Glutamatergic neuron (in vitro differentiated cells): ENCODE data around the gene KCNK15. TPM values are rescaled to one million over a fixed set of nuclear protein-coding genes. Genes with fewer than 3 reads are reported as not detected.
"Not testable (repeated sequence)": the region's sequence is repeated elsewhere in the genome, so short reads cannot be mapped to it uniquely, and the experiment has no call there.

Source experiments
- DNase-seq: peaks from one replicate; pipeline ENCODE4 v3.0.0; 2022
- H3K27ac Mint-ChIP-seq: one replicate; pipeline ENCODE4 v1.8.0; 2020; ENCODE audit warnings: mild to moderate bottlenecking, mixed read lengths, inconsistent platforms; ENCODE audit not compliant: unreplicated experiment
- H3K27me3 Mint-ChIP-seq: one replicate; pipeline ENCODE4 v1.8.0; 2020; ENCODE audit warnings: mild to moderate bottlenecking, moderate library complexity, mixed read lengths, inconsistent platforms; ENCODE audit not compliant: unreplicated experiment
- H3K36me3 Mint-ChIP-seq: one replicate; pipeline ENCODE4 v1.8.0; 2020; ENCODE audit warnings: mild to moderate bottlenecking, mixed read lengths, inconsistent platforms; ENCODE audit not compliant: unreplicated experiment
- H3K4me1 Mint-ChIP-seq: one replicate; pipeline ENCODE4 v1.8.0; 2020; ENCODE audit warnings: mild to moderate bottlenecking, low read depth, mixed read lengths, inconsistent platforms; ENCODE audit not compliant: unreplicated experiment
- H3K4me3 Mint-ChIP-seq: one replicate; pipeline ENCODE4 v1.8.0; 2020; ENCODE audit warnings: mild to moderate bottlenecking, mixed read lengths, inconsistent platforms; ENCODE audit not compliant: unreplicated experiment
- H3K9me3 Mint-ChIP-seq: one replicate; pipeline ENCODE4 v1.8.0; 2020; ENCODE audit warnings: mild to moderate bottlenecking, moderate library complexity, mixed read lengths, inconsistent platforms; ENCODE audit not compliant: unreplicated experiment
- total RNA-seq: library from RNA; stranded (reverse); fragmentation: NEBNext Ultra II Directional; extraction: Animal tissue kit (Norgen Biotek cat#: 25700); gene quantifications from one replicate; pipeline ENCODE4 v1.2.1, GENCODE V29; 2021; ENCODE audit not compliant: unreplicated experiment
- TF ChIP-seq, protein P1 (sequence below): fragments of 200-600 bp; sonication (generic); IDR thresholded peaks from one replicate; pipeline ENCODE4 v1.5.0; 2021; ENCODE audit not compliant: partially characterized antibody, unreplicated experiment

Gene KCNK15
- total RNA-seq, 1 donor from 2014 or later: 0.22 TPM

DNA sequence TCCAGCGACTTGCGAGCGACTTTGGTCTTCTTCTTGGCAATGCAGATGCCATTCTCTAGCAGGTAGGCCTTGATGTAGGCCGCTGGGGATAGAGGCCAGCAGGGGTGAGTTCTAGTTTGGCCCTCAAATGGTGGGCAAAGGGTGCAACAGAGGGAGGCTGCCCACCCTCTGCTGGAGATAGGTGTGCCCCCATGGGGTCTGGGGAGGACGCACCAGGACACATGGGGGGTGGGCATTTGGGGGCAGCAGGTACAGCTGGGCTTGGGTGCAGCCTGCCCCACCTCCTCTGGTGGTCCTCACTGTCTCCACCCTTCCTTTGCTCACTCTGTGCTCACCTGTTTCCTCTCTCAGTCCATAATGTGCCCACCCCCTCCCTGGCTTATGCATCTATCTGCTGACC lies 11.3 kb downstream of the KCNK15 start:
- Mint-ChIP-seq H3K4me1 (peaks cover 9% of the 10 kb centered on the region), H3K27ac (no peak overlapping the region), H3K9me3 (peaks cover 2% of the 10 kb centered on the region), H3K27me3 (peaks cover 8% of the 10 kb centered on the region), H3K4me3 (no peak overlapping the region), H3K36me3 (no peaks in the 10 kb centered on the region)
- TF ChIP-seq, protein P1, sequence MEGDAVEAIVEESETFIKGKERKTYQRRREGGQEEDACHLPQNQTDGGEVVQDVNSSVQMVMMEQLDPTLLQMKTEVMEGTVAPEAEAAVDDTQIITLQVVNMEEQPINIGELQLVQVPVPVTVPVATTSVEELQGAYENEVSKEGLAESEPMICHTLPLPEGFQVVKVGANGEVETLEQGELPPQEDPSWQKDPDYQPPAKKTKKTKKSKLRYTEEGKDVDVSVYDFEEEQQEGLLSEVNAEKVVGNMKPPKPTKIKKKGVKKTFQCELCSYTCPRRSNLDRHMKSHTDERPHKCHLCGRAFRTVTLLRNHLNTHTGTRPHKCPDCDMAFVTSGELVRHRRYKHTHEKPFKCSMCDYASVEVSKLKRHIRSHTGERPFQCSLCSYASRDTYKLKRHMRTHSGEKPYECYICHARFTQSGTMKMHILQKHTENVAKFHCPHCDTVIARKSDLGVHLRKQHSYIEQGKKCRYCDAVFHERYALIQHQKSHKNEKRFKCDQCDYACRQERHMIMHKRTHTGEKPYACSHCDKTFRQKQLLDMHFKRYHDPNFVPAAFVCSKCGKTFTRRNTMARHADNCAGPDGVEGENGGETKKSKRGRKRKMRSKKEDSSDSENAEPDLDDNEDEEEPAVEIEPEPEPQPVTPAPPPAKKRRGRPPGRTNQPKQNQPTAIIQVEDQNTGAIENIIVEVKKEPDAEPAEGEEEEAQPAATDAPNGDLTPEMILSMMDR: no peak
- DNase-seq: no peak

DNA sequence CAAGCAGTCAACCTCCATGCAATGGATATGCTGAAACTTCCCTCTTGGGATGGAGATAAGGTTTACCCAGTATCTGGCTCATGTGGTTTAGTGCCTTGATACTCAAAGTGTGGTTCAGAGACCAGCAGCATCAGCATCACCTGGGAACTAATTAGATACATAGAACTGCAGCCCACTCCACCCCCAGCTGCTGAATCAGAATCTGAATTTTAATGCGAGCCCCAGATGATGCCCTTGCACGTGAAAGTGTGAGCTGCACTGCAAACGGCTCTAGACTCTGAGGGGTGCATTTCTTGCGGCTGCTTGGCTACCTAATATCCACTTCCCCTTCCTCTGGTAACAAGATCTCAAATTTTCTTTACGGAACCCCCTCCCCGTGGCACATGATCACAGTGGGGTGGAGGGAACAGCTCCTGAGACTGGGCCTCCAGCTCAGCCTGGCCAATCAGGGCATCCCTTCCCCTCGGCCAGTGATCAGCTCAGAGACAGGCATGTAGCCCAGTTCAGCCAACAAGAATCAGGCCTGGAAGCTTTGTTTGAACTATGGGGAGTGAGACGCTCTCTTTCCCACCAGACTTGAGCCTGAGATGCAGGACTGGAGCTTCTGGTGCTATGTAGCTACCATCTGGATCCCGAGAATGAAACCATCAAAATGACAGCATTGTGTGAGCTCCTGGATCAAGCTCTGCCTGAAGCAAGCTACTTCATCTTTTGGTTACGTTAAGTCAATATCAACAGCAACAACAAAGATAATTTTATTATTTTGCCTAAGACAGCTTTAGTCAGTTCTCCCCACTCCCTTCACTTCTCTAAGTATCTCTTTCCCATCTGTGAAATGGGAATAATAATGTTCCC lies 12.8 kb downstream of the KCNK15 start:
- H3K27ac Mint-ChIP-seq: no peak overlapping the region
- peaks cover 13% of the 10 kb centered on the region for H3K4me1 Mint-ChIP-seq
- TF ChIP-seq, protein P1: no peak
- DNase-seq: no peak
- H3K36me3 Mint-ChIP-seq: no peaks in the 10 kb centered on the region
- H3K4me3 Mint-ChIP-seq: no peak overlapping the region
- peaks cover 8% of the 10 kb centered on the region for H3K27me3 Mint-ChIP-seq
- no peaks in the 10 kb centered on the region for H3K9me3 Mint-ChIP-seq

DNA sequence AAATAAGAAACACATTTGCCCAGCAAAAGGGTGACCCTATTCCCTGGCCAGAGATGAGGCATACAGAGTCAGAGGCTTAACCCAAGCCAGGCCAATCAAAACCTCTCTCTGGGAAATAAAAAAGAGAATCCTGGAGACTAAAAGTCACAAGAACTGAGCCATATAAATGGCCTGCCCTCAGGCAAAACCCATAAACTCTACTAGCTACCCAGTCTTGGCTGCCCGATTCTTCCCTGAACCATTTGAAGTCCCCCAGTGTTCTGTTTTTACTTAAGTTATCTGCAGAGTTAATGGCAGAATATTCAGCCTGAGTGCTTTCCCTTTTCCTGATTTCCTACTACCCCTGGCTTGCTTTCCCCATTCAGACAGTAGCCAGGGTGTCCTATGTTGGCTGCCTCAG lies 13.9 kb downstream of the KCNK15 start:
- peaks cover 11% of the 10 kb centered on the region for H3K4me1 Mint-ChIP-seq

DNA sequence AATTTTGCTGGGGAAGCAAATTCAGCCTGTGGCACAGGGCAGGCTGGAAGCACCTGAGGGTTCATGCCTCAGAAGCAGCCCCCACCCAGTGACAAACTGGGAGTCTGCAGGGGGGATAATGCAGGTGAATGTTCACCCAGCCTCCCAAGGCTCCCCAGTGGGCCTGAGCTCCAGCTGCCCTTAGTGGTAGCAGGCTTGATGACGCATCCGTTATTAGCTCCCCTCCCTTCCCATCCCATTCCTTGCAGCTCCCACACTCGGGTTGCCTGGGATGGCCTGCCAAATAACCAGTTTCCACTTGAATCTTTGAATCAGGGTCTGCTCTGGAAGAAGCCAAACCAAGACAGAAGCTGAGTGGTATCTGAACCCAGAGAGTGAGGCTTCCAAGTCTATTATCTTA lies 15.8 kb downstream of the KCNK15 start:
- no peak overlapping the region for H3K4me3 Mint-ChIP-seq
- TF ChIP-seq, protein P1: no peak
- no peak for DNase-seq
- no peak overlapping the region for H3K27ac Mint-ChIP-seq
- H3K36me3 Mint-ChIP-seq: no peaks in the 10 kb centered on the region
- H3K4me1 Mint-ChIP-seq: peaks cover 10% of the 10 kb centered on the region
- peaks cover 6% of the 10 kb centered on the region for H3K27me3 Mint-ChIP-seq
- H3K9me3 Mint-ChIP-seq: peaks cover 4% of the 10 kb centered on the region

More for the DNA sequence above, 13.9 kb downstream of the KCNK15 start:
- H3K36me3 Mint-ChIP-seq: no peaks in the 10 kb centered on the region
- TF ChIP-seq, protein P1: no peak
- DNase-seq: no peak
- peaks cover 2% of the 10 kb centered on the region for H3K27me3 Mint-ChIP-seq
- no peak overlapping the region for H3K27ac Mint-ChIP-seq
- peaks cover 4% of the 10 kb centered on the region for H3K9me3 Mint-ChIP-seq
- no peak overlapping the region for H3K4me3 Mint-ChIP-seq

DNA sequence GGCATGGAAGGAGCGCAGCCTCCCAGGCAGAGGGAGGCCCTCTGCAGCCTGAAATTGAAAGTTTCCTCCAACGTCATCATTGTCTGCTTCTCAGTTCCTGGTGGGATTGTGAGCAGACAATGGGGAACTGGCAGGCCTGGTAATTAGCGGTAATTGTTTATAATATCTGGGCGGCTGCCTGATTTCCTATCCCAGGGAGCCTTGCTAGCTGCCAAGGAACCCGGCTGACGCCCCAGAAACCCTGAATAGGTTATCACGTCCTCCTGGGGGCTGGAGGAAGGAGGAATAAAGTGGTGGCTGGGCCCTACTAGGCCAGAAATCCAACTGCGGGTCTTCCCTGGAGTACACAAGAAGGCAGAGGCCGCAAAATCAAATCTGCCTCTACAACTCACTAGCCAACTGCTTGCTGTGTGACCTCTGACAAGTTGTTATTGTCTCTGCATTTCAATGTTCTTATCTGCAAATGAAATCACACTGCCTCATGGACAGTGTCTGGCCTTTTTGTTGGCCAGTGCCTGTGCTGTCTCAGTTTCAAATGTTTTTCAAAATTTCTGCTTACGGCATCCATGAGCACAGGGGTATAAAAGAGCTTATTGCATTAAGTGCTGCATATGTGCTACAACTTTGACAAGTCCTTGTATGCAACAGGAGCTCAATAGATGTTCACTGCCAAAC lies 16.9 kb downstream of the KCNK15 start:
- no peak overlapping the region for H3K27ac Mint-ChIP-seq
- DNase-seq: no peak
- peaks cover 4% of the 10 kb centered on the region for H3K27me3 Mint-ChIP-seq
- TF ChIP-seq, protein P1: no peak
- H3K9me3 Mint-ChIP-seq: peaks cover 4% of the 10 kb centered on the region
- H3K4me1 Mint-ChIP-seq: peaks cover 10% of the 10 kb centered on the region
- no peaks in the 10 kb centered on the region for H3K36me3 Mint-ChIP-seq
- H3K4me3 Mint-ChIP-seq: no peak overlapping the region

DNA sequence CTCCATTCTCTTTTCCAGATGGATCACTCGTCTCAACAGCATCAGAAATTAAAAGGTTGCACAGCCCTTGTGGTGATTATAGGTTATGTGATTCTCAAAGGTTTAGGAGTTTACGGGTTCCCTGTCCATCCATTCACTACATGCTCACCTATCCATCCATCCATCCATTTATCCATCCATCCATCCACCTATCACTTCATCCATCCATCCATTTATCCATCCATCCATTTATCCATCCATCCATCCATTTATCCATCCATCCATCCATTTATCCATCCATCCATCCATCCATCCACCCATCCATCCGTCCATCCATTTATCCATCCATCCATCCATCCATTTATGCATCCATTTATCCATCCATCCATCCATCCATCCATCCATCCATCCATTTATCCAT lies 18.1 kb downstream of the KCNK15 start:
- H3K9me3 Mint-ChIP-seq, H3K27ac Mint-ChIP-seq, H3K4me3 Mint-ChIP-seq, DNase-seq, H3K27me3 Mint-ChIP-seq, H3K36me3 Mint-ChIP-seq: not testable (repeated sequence)
- peaks cover 10% of the 10 kb centered on the region for H3K4me1 Mint-ChIP-seq
